Astrocyte (in vitro differentiated cells and primary cell): Measurements from ENCODE around the gene HSPA1A.

Source experiments
- EZH2 ChIP-seq: IDR thresholded peaks from 2 replicates; pipeline ENCODE4 v1.6.1; 2012; ENCODE audit warnings: mild to moderate bottlenecking, low read length, inconsistent platforms; ENCODE audit not compliant: insufficient read depth
- TF ChIP-seq, protein P1 (sequence below): IDR thresholded peaks from 2 replicates; pipeline ENCODE4 v1.5.1; 2011; ENCODE audit warnings: low read depth, mild to moderate bottlenecking, inconsistent platforms, low read length, moderate library complexity; ENCODE audit not compliant: insufficient read depth

DNA sequence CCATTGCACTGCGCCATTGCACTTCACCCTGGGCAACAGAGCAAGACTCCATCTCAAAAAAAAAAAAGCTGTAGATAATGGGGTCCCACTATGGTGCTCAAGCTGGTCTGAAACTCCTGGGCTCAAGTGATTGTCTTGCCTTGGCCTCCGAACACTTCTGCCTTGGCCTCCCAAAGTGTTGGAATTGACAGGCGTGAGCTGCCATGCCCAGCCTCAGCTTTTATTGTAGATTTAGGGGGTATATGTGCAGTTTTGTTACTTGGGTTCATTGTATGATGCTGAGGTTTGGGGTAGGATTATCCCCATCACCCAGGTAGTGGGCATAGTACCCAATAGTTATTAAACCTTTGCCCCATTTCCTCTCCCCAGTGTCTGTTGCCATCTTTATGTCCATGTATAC lies 23.6 kb downstream of the HSPA1A start:
- TF ChIP-seq, protein P1, sequence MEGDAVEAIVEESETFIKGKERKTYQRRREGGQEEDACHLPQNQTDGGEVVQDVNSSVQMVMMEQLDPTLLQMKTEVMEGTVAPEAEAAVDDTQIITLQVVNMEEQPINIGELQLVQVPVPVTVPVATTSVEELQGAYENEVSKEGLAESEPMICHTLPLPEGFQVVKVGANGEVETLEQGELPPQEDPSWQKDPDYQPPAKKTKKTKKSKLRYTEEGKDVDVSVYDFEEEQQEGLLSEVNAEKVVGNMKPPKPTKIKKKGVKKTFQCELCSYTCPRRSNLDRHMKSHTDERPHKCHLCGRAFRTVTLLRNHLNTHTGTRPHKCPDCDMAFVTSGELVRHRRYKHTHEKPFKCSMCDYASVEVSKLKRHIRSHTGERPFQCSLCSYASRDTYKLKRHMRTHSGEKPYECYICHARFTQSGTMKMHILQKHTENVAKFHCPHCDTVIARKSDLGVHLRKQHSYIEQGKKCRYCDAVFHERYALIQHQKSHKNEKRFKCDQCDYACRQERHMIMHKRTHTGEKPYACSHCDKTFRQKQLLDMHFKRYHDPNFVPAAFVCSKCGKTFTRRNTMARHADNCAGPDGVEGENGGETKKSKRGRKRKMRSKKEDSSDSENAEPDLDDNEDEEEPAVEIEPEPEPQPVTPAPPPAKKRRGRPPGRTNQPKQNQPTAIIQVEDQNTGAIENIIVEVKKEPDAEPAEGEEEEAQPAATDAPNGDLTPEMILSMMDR, result no peak
- no peak for TF ChIP-seq EZH2
